Duodenal mucosa (tissue), 2 donors: ENCODE results near the gene SLC29A2.
"Not testable (repeated sequence)": the region's sequence is repeated elsewhere in the genome, so short reads cannot be mapped to it uniquely, and the experiment has no call there.

Experiments used
- H3K27ac ChIP-seq: one replicate; pipeline ENCODE4 v1.7.0; 2013; ENCODE audit warnings: low read depth, low read length
- H3K27me3 ChIP-seq, 2 donors: one replicate each; pipeline ENCODE4 v1.7.0; 2013; ENCODE audit warnings: low read length in 2 of 2, control low read depth in 1 of 2; ENCODE audit not compliant: insufficient read depth in 2 of 2, control insufficient read depth in 1 of 2
- H3K36me3 ChIP-seq, 2 donors: one replicate each; pipeline ENCODE4 v1.7.0; 2013; ENCODE audit warnings: low read length in 2 of 2, control low read depth in 1 of 2; ENCODE audit not compliant: insufficient read depth in 2 of 2, control insufficient read depth in 1 of 2
- H3K4me1 ChIP-seq, 2 donors: one replicate each; pipeline ENCODE4 v1.7.0; 2013; ENCODE audit warnings: low read length in 2 of 2, control low read depth in 1 of 2; ENCODE audit not compliant: insufficient read depth in 2 of 2, control insufficient read depth in 1 of 2
- H3K4me3 ChIP-seq, 2 donors: one replicate each; pipeline ENCODE4 v1.7.0; 2013; ENCODE audit warnings: low read length in 2 of 2, low read depth in 1 of 2
- H3K9ac ChIP-seq, 2 donors: one replicate each; pipeline ENCODE4 v1.7.0; 2013; ENCODE audit warnings: low read length in 2 of 2, low read depth in 1 of 2
- H3K9me3 ChIP-seq, 2 donors: one replicate each; pipeline ENCODE4 v1.7.0; 2013; ENCODE audit warnings: low read length in 2 of 2, control low read depth in 1 of 2; ENCODE audit not compliant: control insufficient read depth in 1 of 2

Gene SLC29A2

GRCh38 chr11:66384316-66384715 is 12.8 kb upstream of the SLC29A2 start:
- H3K4me3 ChIP-seq, H3K9ac ChIP-seq, H3K9me3 ChIP-seq, H3K27me3 ChIP-seq, H3K27ac ChIP-seq, H3K4me1 ChIP-seq, H3K36me3 ChIP-seq: not testable (repeated sequence)

GRCh38 chr11:66380264-66380663 is 8.7 kb upstream of the SLC29A2 start:
- H3K27me3 ChIP-seq = not testable (repeated sequence)

GRCh38 chr11:66373690-66374287 is 2.2 kb upstream of the SLC29A2 start:
- not testable (repeated sequence) for H3K36me3 ChIP-seq, H3K9ac ChIP-seq, H3K4me3 ChIP-seq, H3K27me3 ChIP-seq, H3K27ac ChIP-seq, H3K9me3 ChIP-seq
- H3K4me1 ChIP-seq = peaks cover 12 to 17% of the 10 kb centered on the region in 2 donors

More at GRCh38 chr11:66380264-66380663, 8.7 kb upstream of the SLC29A2 start:
- H3K9me3 ChIP-seq, H3K9ac ChIP-seq, H3K4me1 ChIP-seq, H3K4me3 ChIP-seq, H3K27ac ChIP-seq, H3K36me3 ChIP-seq: not testable (repeated sequence)

GRCh38 chr11:66373265-66373664 is 1.7 kb upstream of the SLC29A2 start:
- no peak overlapping the region for H3K9ac ChIP-seq
- H3K27ac ChIP-seq = no peak overlapping the region
- no peak overlapping the region for H3K4me3 ChIP-seq
- H3K4me1 ChIP-seq = peaks cover 12 to 17% of the 10 kb centered on the region in 2 donors
- no peaks in the 10 kb centered on the region for H3K27me3 ChIP-seq
- peaks cover 0 to 8% of the 10 kb centered on the region in 2 donors for H3K36me3 ChIP-seq
- no peaks in the 10 kb centered on the region for H3K9me3 ChIP-seq

- H3K4me1 ChIP-seq = peaks cover 12 to 17% of the 10 kb centered on the region in 2 donors
- no peak overlapping the region for H3K27ac ChIP-seq
- peaks cover 3 to 20% of the 10 kb centered on the region in 2 donors for H3K36me3 ChIP-seq
- H3K9ac ChIP-seq = peak overlapping the region in 1 of 2 donors; percentile 40
- no peaks in the 10 kb centered on the region for H3K9me3 ChIP-seq
- peak overlapping the region in 1 of 2 donors; percentile 37 for H3K4me3 ChIP-seq
- H3K27me3 ChIP-seq = no peaks in the 10 kb centered on the region
Observed at GRCh38 chr11:66369073-66369894, 2.3 kb downstream of the SLC29A2 start.

- Histone ChIP-seq H3K36me3 (peaks cover 3 to 21% of the 10 kb centered on the region in 2 donors), H3K4me1 (peaks cover 12 to 17% of the 10 kb centered on the region in 2 donors), H3K9me3 (no peaks in the 10 kb centered on the region), H3K9ac (no peak overlapping the region), H3K27ac (no peak overlapping the region), H3K27me3 (no peaks in the 10 kb centered on the region), H3K4me3 (no peak overlapping the region)
Observed at GRCh38 chr11:66368484-66368883, 3.1 kb downstream of the SLC29A2 start.

- no peak overlapping the region for H3K9ac ChIP-seq
- no peaks in the 10 kb centered on the region for H3K27me3 ChIP-seq
- H3K4me1 ChIP-seq = peaks cover 12 to 15% of the 10 kb centered on the region in 2 donors
- no peak overlapping the region for H3K27ac ChIP-seq
- no peaks in the 10 kb centered on the region for H3K9me3 ChIP-seq
- no peak overlapping the region for H3K4me3 ChIP-seq
- peaks cover 3 to 29% of the 10 kb centered on the region in 2 donors for H3K36me3 ChIP-seq
Observed at GRCh38 chr11:66367561-66368312, 3.8 kb downstream of the SLC29A2 start.

- Histone ChIP-seq H3K4me3 (no peak overlapping the region), H3K27me3 (no peaks in the 10 kb centered on the region), H3K36me3 (peaks cover 3 to 37% of the 10 kb centered on the region in 2 donors), H3K9ac (no peak overlapping the region), H3K4me1 (peaks cover 10 to 12% of the 10 kb centered on the region in 2 donors), H3K27ac (no peak overlapping the region), H3K9me3 (no peaks in the 10 kb centered on the region)
Observed at GRCh38 chr11:66366844-66367477, 4.6 kb downstream of the SLC29A2 start.

GRCh38 chr11:66365711-66366619 is 5.6 kb downstream of the SLC29A2 start:
- Histone ChIP-seq H3K9me3 (no peaks in the 10 kb centered on the region), H3K4me3 (no peak overlapping the region), H3K27me3 (no peaks in the 10 kb centered on the region), H3K36me3 (peaks cover 3 to 43% of the 10 kb centered on the region in 2 donors), H3K9ac (no peak overlapping the region), H3K4me1 (peaks cover 10 to 12% of the 10 kb centered on the region in 2 donors), H3K27ac (no peak overlapping the region)
